Measurements from ENCODE around the gene MBNL2.

- TF ChIP-seq EP300 (IDR thresholded peaks at IDR 0.05; ENCODE audit: borderline replicate concordance) (no peak), YY1 (IDR thresholded peaks at IDR 0.05; ENCODE audit: low read depth) (no peak), REST (IDR thresholded peaks at IDR 0.05; ENCODE audit: low read depth) (no peak)
Observed at GRCh38 chr13:97414392-97414791, 192.3 kb downstream of the MBNL2 start.
